NAMALWA (cell line): ENCODE results near the gene STIM2.
"Not testable (repeated sequence)": the region's sequence is repeated elsewhere in the genome, so short reads cannot be mapped to it uniquely, and the experiment has no call there.

Experiments
- DNase-seq: peaks from one replicate; pipeline ENCODE4 v3.0.0-alpha.2; 2015; ENCODE audit warnings: low spot score

Gene STIM2

GRCh38 chr4:26860157-26860921 is at the start of gene STIM2:
TSS of gene STIM2 (plus strand) at chr4:26860841.
- DNase-seq: peak; percentile 98

GRCh38 chr4:26811571-26811970 is 49.1 kb upstream of the STIM2 start:
- DNase-seq: peak; percentile 33

- DNase-seq: no peak
Observed at GRCh38 chr4:26812049-26812714, 48.5 kb upstream of the STIM2 start.

- no peak for DNase-seq
Observed at GRCh38 chr4:26813698-26814097, 46.9 kb upstream of the STIM2 start.

- no peak for DNase-seq
Observed at GRCh38 chr4:26815199-26815598, 45.4 kb upstream of the STIM2 start.

- DNase-seq: no peak
Observed at GRCh38 chr4:26815706-26816105, 44.9 kb upstream of the STIM2 start.

- no peak for DNase-seq
Observed at GRCh38 chr4:26819026-26819425, 41.6 kb upstream of the STIM2 start.

GRCh38 chr4:26819478-26820095 is 41.1 kb upstream of the STIM2 start:
- DNase-seq: peak; percentile 37

- DNase-seq: no peak
Observed at GRCh38 chr4:26820346-26820745, 40.3 kb upstream of the STIM2 start.

GRCh38 chr4:26821031-26821430 is 39.6 kb upstream of the STIM2 start:
- DNase-seq: no peak

- peak; percentile 21 for DNase-seq
Observed at GRCh38 chr4:26821677-26822503, 38.8 kb upstream of the STIM2 start.

GRCh38 chr4:26822546-26822945 is 38.1 kb upstream of the STIM2 start:
- peak; percentile 75 for DNase-seq

GRCh38 chr4:26822974-26823373 is 37.7 kb upstream of the STIM2 start:
- DNase-seq: not testable (repeated sequence)

GRCh38 chr4:26823583-26823982 is 37.1 kb upstream of the STIM2 start:
- DNase-seq: no peak

GRCh38 chr4:26824667-26825066 is 36.0 kb upstream of the STIM2 start:
- DNase-seq: no peak

- peak; percentile 97 for DNase-seq
Observed at GRCh38 chr4:26826721-26827120, 33.9 kb upstream of the STIM2 start.

GRCh38 chr4:26827336-26827735 is 33.3 kb upstream of the STIM2 start:
- DNase-seq: peak; percentile 63

- peak; percentile 41 for DNase-seq
Observed at GRCh38 chr4:26827798-26828197, 32.8 kb upstream of the STIM2 start.

- DNase-seq: no peak
Observed at GRCh38 chr4:26829018-26829417, 31.6 kb upstream of the STIM2 start.

- peak; percentile 59 for DNase-seq
Observed at GRCh38 chr4:26830033-26830432, 30.6 kb upstream of the STIM2 start.

- DNase-seq: peak; percentile 41
Observed at GRCh38 chr4:26830701-26831100, 29.9 kb upstream of the STIM2 start.

- DNase-seq: no peak
Observed at GRCh38 chr4:26836539-26836938, 24.1 kb upstream of the STIM2 start.
